Mesendoderm (in vitro differentiated cells): ENCODE data around the gene HRH1.
"Not testable (repeated sequence)": the region's sequence is repeated elsewhere in the genome, so short reads cannot be mapped to it uniquely, and the experiment has no call there.

ENCODE experiments used
- DNase-seq: peaks from one replicate; pipeline ENCODE4 v3.0.0; 2013
- H2AK5ac ChIP-seq: 2 replicates; pipeline ENCODE4 v1.6.1; 2013; ENCODE audit warnings: low read length, inconsistent platforms
- H2BK120ac ChIP-seq: 2 replicates; pipeline ENCODE4 v1.6.1; 2013; ENCODE audit warnings: low read depth, mild to moderate bottlenecking, low read length, moderate library complexity, mixed read lengths
- H2BK15ac ChIP-seq: replicated peaks from 2 replicates; pipeline ENCODE4 v1.6.1; 2013; ENCODE audit warnings: low read depth, mild to moderate bottlenecking, moderate library complexity
- H2BK5ac ChIP-seq: 2 replicates; pipeline ENCODE4 v1.6.1; 2013; ENCODE audit warnings: low read length, inconsistent platforms
- H3K18ac ChIP-seq: 2 replicates; pipeline ENCODE4 v1.6.1; 2013; ENCODE audit warnings: mild to moderate bottlenecking, low read length, mixed read lengths
- H3K23ac ChIP-seq: one replicate; pipeline ENCODE4 v1.6.1; 2013; ENCODE audit warnings: low read length
- H3K27ac ChIP-seq: 2 replicates; pipeline ENCODE4 v1.5.1; 2013; ENCODE audit warnings: low read depth, mild to moderate bottlenecking, inconsistent platforms, low read length, moderate library complexity
- H3K27me3 ChIP-seq: 2 replicates; pipeline ENCODE4 v1.6.1; 2013; ENCODE audit warnings: low read length, control low read depth, mild to moderate bottlenecking, inconsistent platforms; ENCODE audit not compliant: insufficient read depth, poor library complexity
- H3K36me3 ChIP-seq: 2 replicates; pipeline ENCODE4 v1.6.1; 2013; ENCODE audit warnings: low read length, inconsistent platforms; ENCODE audit not compliant: control insufficient read depth, insufficient read depth
- H3K4ac ChIP-seq: one replicate; pipeline ENCODE4 v1.6.1; 2013; ENCODE audit warnings: low read depth, mild to moderate bottlenecking, low read length, moderate library complexity
- H3K4me1 ChIP-seq: 2 replicates; pipeline ENCODE4 v1.6.1; 2013; ENCODE audit warnings: low read depth, low read length, inconsistent platforms; ENCODE audit not compliant: control insufficient read depth
- H3K4me2 ChIP-seq: 2 replicates; pipeline ENCODE4 v1.6.1; 2013; ENCODE audit warnings: low read length
- H3K4me3 ChIP-seq: 2 replicates; pipeline ENCODE4 v1.5.1; 2013; ENCODE audit warnings: mild to moderate bottlenecking, low read length
- H3K56ac ChIP-seq: one replicate; pipeline ENCODE4 v1.6.1; 2013; ENCODE audit warnings: low read length
- H3K79me1 ChIP-seq: 2 replicates; pipeline ENCODE4 v1.6.1; 2013; ENCODE audit warnings: low read length, inconsistent platforms
- H3K79me2 ChIP-seq: 2 replicates; pipeline ENCODE4 v1.6.1; 2013; ENCODE audit warnings: mild to moderate bottlenecking, low read length; ENCODE audit not compliant: control insufficient read depth, insufficient read depth
- H3K9ac ChIP-seq: 2 replicates; pipeline ENCODE4 v1.6.1; 2013; ENCODE audit warnings: low read length, inconsistent platforms
- H4K5ac ChIP-seq: one replicate; pipeline ENCODE4 v1.6.1; 2013; ENCODE audit warnings: low read length
- H4K8ac ChIP-seq: one replicate; pipeline ENCODE4 v1.6.1; 2013; ENCODE audit warnings: low read depth, mild to moderate bottlenecking, control low read depth, low read length, moderate library complexity
- WGBS: extraction: QIAGEN DNeasy Blood & Tissue Kit; methylation state at CpG from one replicate; pipeline ENCODE4 v1.1.7; 2013; ENCODE audit warnings: low lambda C conversion rate, missing lambda C conversion rate; ENCODE audit not compliant: insufficient coverage; ENCODE audit errors: extremely low coverage; 5-methylcytosine and 5-hydroxymethylcytosine counted together

HRH1 gene

DNA sequence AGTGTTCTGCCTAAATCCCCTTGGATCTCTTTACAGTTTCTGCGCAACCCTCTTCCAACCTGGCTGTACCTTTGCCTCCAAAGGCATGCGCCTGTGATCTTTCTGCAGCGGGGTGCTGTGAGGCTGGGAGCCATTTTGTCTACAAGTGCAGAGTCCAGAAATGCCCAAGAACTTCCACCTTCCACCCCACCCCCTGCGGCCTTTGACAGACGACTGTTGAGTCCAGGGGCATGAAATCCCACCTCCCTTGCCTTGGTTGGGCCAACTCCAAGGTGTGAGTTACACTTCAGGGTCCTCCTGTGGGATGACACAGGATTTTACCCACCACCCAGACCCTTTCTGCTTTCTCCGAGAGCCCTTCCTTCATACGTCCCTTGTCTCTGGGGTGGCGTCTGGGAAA is 24.1 kb downstream of the HRH1 start:
- Histone ChIP-seq H3K4ac (no peak overlapping the region), H2AK5ac (no peak overlapping the region), H3K9ac (no peak overlapping the region), H3K27me3 (no peaks in the 10 kb centered on the region), H3K18ac (no peak overlapping the region), H4K8ac (no peak overlapping the region), H4K5ac (no peak overlapping the region), H3K36me3 (no peaks in the 10 kb centered on the region), H3K79me2 (no peaks in the 10 kb centered on the region), H3K79me1 (no peaks in the 10 kb centered on the region), H2BK120ac (no peak overlapping the region), H3K56ac (no peak overlapping the region), H3K23ac (no peak overlapping the region), H3K4me2 (no peak overlapping the region), H2BK5ac (no peak overlapping the region), H2BK15ac (no peak overlapping the region), H3K4me1 (no peaks in the 10 kb centered on the region), H3K27ac (no peak overlapping the region), H3K4me3 (no peak overlapping the region)
- no peak for DNase-seq
- no CpG with 5 or more reads among the region's 8 CpGs for WGBS

DNA sequence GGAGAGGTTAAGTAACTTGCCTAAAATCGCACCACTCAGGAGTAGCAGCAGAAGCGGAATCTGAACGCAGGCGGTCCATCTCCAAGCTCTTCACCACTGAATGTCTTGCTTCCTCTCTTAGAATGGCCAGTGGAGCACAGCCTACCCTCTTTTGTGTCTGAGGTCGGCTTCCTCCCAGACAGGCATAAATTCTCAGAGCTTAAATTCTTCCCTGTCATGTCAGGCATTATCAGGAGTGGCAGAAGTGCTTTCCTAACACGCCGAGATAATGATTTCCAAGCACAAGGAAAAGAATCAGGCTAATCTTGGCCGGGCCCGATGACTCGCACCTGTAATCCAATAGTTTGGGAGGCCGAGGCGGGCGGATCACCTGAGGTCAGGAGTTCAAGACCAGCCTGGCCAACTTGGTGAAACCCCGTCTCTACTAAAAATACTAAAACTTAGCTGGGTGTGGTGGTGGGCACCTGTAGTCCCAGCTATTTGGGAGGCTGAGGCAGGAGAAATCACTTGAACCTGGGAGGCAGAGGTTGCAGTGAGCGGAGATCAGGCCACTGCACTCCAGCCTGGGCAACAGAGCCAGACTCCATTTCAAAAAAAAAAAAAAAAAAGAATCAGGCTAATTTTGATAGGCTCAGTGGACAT is 30.2 kb downstream of the HRH1 start:
- not testable (repeated sequence) for H3K56ac ChIP-seq, H3K4ac ChIP-seq, DNase-seq, H2BK5ac ChIP-seq, H4K8ac ChIP-seq, H3K4me1 ChIP-seq, H2AK5ac ChIP-seq, H3K18ac ChIP-seq, H2BK15ac ChIP-seq, H3K23ac ChIP-seq, H3K79me2 ChIP-seq, H3K9ac ChIP-seq, H3K36me3 ChIP-seq, H2BK120ac ChIP-seq, H4K5ac ChIP-seq, H3K4me3 ChIP-seq, H3K79me1 ChIP-seq, H3K27ac ChIP-seq, H3K27me3 ChIP-seq, H3K4me2 ChIP-seq
- no CpG with 5 or more reads among the region's 15 CpGs for WGBS

DNA sequence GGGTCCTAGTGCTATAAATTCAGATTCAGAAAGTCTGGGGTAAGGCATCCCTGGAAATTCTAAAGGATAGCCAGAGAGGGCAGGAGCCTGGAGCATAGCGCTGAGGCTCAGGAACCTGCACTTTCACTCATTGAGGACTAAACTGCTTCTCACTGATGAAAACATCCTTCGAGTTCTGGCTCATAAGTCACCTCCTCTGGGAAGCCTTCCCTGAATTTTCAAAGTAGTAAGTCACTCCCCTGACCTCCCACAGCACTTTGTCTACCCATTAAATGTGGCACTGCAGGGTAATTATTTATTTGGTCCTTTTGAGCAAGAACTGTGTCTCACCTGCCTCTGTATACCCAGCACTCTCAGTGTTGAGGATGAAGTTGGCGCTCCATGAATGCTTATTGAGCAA is 30.9 kb downstream of the HRH1 start:
- Histone ChIP-seq H3K9ac (no peak overlapping the region), H3K4ac (no peak overlapping the region), H3K79me2 (no peaks in the 10 kb centered on the region), H3K36me3 (no peaks in the 10 kb centered on the region), H2AK5ac (no peak overlapping the region), H3K27me3 (no peaks in the 10 kb centered on the region), H3K4me1 (no peaks in the 10 kb centered on the region), H4K8ac (no peak overlapping the region), H3K4me2 (no peak overlapping the region), H3K23ac (no peak overlapping the region), H3K18ac (no peak overlapping the region), H2BK5ac (no peak overlapping the region), H3K27ac (no peak overlapping the region), H3K79me1 (no peaks in the 10 kb centered on the region), H3K4me3 (no peak overlapping the region), H2BK15ac (no peak overlapping the region), H4K5ac (no peak overlapping the region), H2BK120ac (no peak overlapping the region), H3K56ac (no peak overlapping the region)
- no peak for DNase-seq
- WGBS, result no CpG with 5 or more reads among the region's 3 CpGs

DNA sequence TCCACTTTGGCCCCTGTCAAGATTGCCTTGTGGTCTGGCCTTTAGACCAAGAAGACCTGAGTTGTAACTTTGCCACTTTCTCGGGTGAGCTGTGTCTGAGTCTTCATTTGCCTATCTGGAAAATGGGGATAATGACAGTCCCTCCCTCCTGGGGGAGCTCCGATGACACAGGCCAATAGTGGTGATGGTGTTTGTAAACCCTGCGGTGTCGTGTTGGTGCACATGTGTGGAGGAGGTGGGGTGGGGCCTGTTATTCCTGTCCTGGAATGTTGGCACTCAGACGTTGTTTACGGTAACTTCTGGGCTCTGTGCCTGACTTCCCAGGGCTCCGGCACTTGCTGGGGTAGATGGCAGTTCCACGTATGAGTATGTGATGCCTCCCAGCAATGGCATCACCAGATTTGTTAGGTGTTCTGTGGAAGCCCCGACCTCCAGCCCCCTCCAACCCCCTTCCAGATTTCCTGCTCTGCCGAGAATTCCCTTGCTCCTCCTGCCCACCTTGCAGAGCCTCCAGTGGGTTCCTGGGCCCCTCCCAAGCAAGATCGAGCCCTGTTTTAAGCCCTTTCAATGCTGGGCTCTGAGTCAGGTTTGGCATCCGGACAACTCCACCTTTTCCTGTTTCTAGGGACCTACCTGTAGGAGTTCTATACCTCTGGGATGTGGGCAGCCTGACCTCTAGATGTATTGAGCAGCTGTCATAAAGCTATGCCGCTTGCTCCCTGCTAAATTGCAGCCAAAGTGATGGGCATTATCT is 31.4 kb downstream of the HRH1 start:
- H2AK5ac ChIP-seq, result no peak overlapping the region
- no peaks in the 10 kb centered on the region for H3K79me1 ChIP-seq
- no peak overlapping the region for H3K4me2 ChIP-seq
- H3K36me3 ChIP-seq, result no peaks in the 10 kb centered on the region
- H2BK120ac ChIP-seq, result no peak overlapping the region
- H3K23ac ChIP-seq, result no peak overlapping the region
- H3K4me3 ChIP-seq, result no peak overlapping the region
- H3K4ac ChIP-seq, result no peak overlapping the region
- WGBS, result no CpG with 5 or more reads among the region's 13 CpGs
- no peaks in the 10 kb centered on the region for H3K4me1 ChIP-seq
- no peaks in the 10 kb centered on the region for H3K79me2 ChIP-seq
- no peak overlapping the region for H3K9ac ChIP-seq
- no peak overlapping the region for H3K18ac ChIP-seq
- no peak overlapping the region for H3K27ac ChIP-seq
- H4K8ac ChIP-seq, result no peak overlapping the region
- DNase-seq, result no peak
- H4K5ac ChIP-seq, result no peak overlapping the region
- no peaks in the 10 kb centered on the region for H3K27me3 ChIP-seq
- H3K56ac ChIP-seq, result no peak overlapping the region
- H2BK15ac ChIP-seq, result no peak overlapping the region
- H2BK5ac ChIP-seq, result no peak overlapping the region

DNA sequence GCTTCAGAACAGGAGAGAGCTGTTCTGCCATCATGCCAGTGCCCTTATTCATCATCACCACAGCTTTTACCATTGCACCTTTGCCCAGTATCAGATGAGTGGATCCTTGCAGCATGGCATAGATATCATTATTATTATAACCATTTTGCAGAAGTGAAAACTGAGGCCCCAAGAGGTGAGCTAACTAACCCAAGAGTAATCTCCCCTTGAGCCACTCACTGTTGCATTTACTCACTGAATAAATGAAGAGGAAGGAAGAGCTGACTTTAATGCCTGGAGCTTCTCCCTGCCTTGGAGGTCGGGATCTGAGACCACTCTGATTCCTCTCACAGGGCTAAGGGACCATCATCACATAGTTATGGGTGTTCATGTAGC is 32.0 kb downstream of the HRH1 start:
- H2BK120ac ChIP-seq, result no peak overlapping the region
- no peak overlapping the region for H2AK5ac ChIP-seq
- H3K27ac ChIP-seq, result no peak overlapping the region
- no peak overlapping the region for H3K4me3 ChIP-seq
- H3K4me1 ChIP-seq, result no peaks in the 10 kb centered on the region
- H4K5ac ChIP-seq, result no peak overlapping the region
- H3K79me2 ChIP-seq, result no peaks in the 10 kb centered on the region
- no peaks in the 10 kb centered on the region for H3K36me3 ChIP-seq
- H3K4ac ChIP-seq, result no peak overlapping the region
- H2BK5ac ChIP-seq, result no peak overlapping the region
- H3K56ac ChIP-seq, result no peak overlapping the region
- H3K18ac ChIP-seq, result no peak overlapping the region
- H3K4me2 ChIP-seq, result no peak overlapping the region
- no CpG with 5 or more reads among the region's 1 CpG for WGBS
- no peaks in the 10 kb centered on the region for H3K27me3 ChIP-seq
- H2BK15ac ChIP-seq, result no peak overlapping the region
- no peak overlapping the region for H4K8ac ChIP-seq
- no peak for DNase-seq
- H3K79me1 ChIP-seq, result no peaks in the 10 kb centered on the region
- no peak overlapping the region for H3K23ac ChIP-seq
- H3K9ac ChIP-seq, result no peak overlapping the region

DNA sequence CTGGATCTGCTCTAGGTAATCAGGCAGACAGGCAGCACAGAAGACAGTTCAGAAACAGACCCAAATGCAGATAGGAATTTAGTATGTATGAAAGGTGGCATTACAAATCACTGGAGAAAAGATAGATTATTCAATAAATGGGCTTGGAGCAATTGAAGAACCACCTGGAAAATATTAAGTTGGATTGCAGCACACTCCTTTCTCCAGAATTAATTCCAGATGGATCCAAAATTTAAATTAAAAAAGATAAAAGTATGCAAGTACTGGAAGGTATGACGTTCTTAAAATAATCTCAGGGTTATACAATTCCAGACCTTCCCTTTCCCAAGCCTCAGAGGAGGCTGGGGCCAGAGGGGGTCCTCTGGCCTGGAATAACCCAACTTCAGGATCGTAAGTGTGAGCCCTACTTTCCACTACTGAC is 32.5 kb downstream of the HRH1 start:
- Histone ChIP-seq H3K4ac (no peak overlapping the region), H3K56ac (no peak overlapping the region), H2AK5ac (no peak overlapping the region), H3K4me3 (no peak overlapping the region), H4K8ac (no peak overlapping the region), H3K4me1 (no peaks in the 10 kb centered on the region), H2BK15ac (no peak overlapping the region), H3K27me3 (no peaks in the 10 kb centered on the region), H3K9ac (no peak overlapping the region), H2BK120ac (no peak overlapping the region), H3K18ac (no peak overlapping the region), H3K23ac (no peak overlapping the region), H3K79me1 (no peaks in the 10 kb centered on the region), H4K5ac (no peak overlapping the region), H3K27ac (no peak overlapping the region), H2BK5ac (no peak overlapping the region), H3K4me2 (no peak overlapping the region), H3K79me2 (no peaks in the 10 kb centered on the region), H3K36me3 (no peaks in the 10 kb centered on the region)
- DNase-seq, result no peak
- no CpG with 5 or more reads among the region's 2 CpGs for WGBS
